ENCODE measurements around the gene PACSIN1.
A peak's percentile ranks its signal among the peaks of the same experiment; 100 is the strongest.

The PACSIN1 gene

GRCh38 chr6:34465531-34466241, at the start of gene PACSIN1:
Gene PACSIN1 (plus strand): TSS chr6:34466076. CDS start chr6:34526306, 60,230 bp downstream.
- DNase-seq = no peak

- no peak for DNase-seq
These were observed 49.0 kb upstream of the PACSIN1 start for GRCh38 chr6:34416877-34417371.

- DNase-seq = no peak
These were observed 47.5 kb upstream of the PACSIN1 start for GRCh38 chr6:34418367-34418766.

GRCh38 chr6:34423254-34423653, 42.6 kb upstream of the PACSIN1 start:
- DNase-seq = no peak

GRCh38 chr6:34424200-34425131, 41.4 kb upstream of the PACSIN1 start:
- DNase-seq = no peak

- no peak for DNase-seq
These were observed 40.8 kb upstream of the PACSIN1 start for GRCh38 chr6:34425132-34425497.

- peak; percentile 96 for DNase-seq
These were observed 40.1 kb upstream of the PACSIN1 start, which contains the start of gene RPS10 for GRCh38 chr6:34425498-34426410. Gene RPS10 (minus strand): TSS chr6:34426069. CDS start chr6:34425221, 848 bp downstream.

GRCh38 chr6:34435916-34436315, 30.0 kb upstream of the PACSIN1 start:
- no peak for DNase-seq

- DNase-seq = no peak
These were observed 28.9 kb upstream of the PACSIN1 start for GRCh38 chr6:34436803-34437643.

- no peak for DNase-seq
These were observed 28.3 kb upstream of the PACSIN1 start for GRCh38 chr6:34437644-34437970.

GRCh38 chr6:34438705-34439104, 27.2 kb upstream of the PACSIN1 start:
- DNase-seq = no peak

GRCh38 chr6:34439442-34439841, 26.4 kb upstream of the PACSIN1 start:
- no peak for DNase-seq

- DNase-seq = no peak
These were observed 24.4 kb upstream of the PACSIN1 start for GRCh38 chr6:34441526-34441925.

GRCh38 chr6:34445313-34445860, 20.5 kb upstream of the PACSIN1 start:
- DNase-seq = no peak

GRCh38 chr6:34447386-34447785, 18.5 kb upstream of the PACSIN1 start:
- DNase-seq = no peak

GRCh38 chr6:34447910-34448309, 18.0 kb upstream of the PACSIN1 start:
- no peak for DNase-seq

GRCh38 chr6:34451192-34451591, 14.7 kb upstream of the PACSIN1 start:
- DNase-seq = no peak

GRCh38 chr6:34455831-34456230, 10.0 kb upstream of the PACSIN1 start:
- DNase-seq = no peak

- DNase-seq = no peak
These were observed 8.5 kb upstream of the PACSIN1 start for GRCh38 chr6:34457382-34457741.

GRCh38 chr6:34457742-34458735, 7.8 kb upstream of the PACSIN1 start:
- no peak for DNase-seq
